G401.6 (cell line): ENCODE data around the gene TMEM151B.

Experiments used
- FAIRE-seq: peaks from 2 replicates; lab custom pipeline; 2012; peaks lifted over from hg19 to GRCh38; lab: Jason Lieb, UNC

The TMEM151B gene

GRCh38 chr6:44278774-44279697, 8.8 kb downstream of the TMEM151B start:
- no peak for FAIRE-seq

- no peak for FAIRE-seq
These were observed 13.9 kb downstream of the TMEM151B start for GRCh38 chr6:44284121-44284520.

- FAIRE-seq = no peak
These were observed 14.6 kb downstream of the TMEM151B start for GRCh38 chr6:44284867-44285266.

GRCh38 chr6:44285552-44286284, 15.5 kb downstream of the TMEM151B start:
- no peak for FAIRE-seq

GRCh38 chr6:44286285-44286565, 16.0 kb downstream of the TMEM151B start:
- FAIRE-seq = no peak

- FAIRE-seq = no peak
These were observed 16.5 kb downstream of the TMEM151B start for GRCh38 chr6:44286747-44287146.

GRCh38 chr6:44289726-44290260, 19.5 kb downstream of the TMEM151B start:
- FAIRE-seq = no peak

GRCh38 chr6:44291841-44292240, 21.6 kb downstream of the TMEM151B start:
- FAIRE-seq = no peak

GRCh38 chr6:44292661-44293365, 22.6 kb downstream of the TMEM151B start:
- no peak for FAIRE-seq

- FAIRE-seq = no peak
These were observed 24.9 kb downstream of the TMEM151B start for GRCh38 chr6:44294832-44295791.

GRCh38 chr6:44297063-44298038, 27.1 kb downstream of the TMEM151B start:
- FAIRE-seq = no peak

GRCh38 chr6:44298055-44298803, 28.0 kb downstream of the TMEM151B start:
- FAIRE-seq = no peak

GRCh38 chr6:44298864-44299263, 28.6 kb downstream of the TMEM151B start:
- no peak for FAIRE-seq

- FAIRE-seq = no peak
These were observed 30.1 kb downstream of the TMEM151B start for GRCh38 chr6:44300292-44300823.

GRCh38 chr6:44301106-44301505, 30.9 kb downstream of the TMEM151B start:
- no peak for FAIRE-seq

GRCh38 chr6:44301782-44302564, 31.7 kb downstream of the TMEM151B start:
- FAIRE-seq = no peak

GRCh38 chr6:44302856-44303255, 32.6 kb downstream of the TMEM151B start:
- no peak for FAIRE-seq

GRCh38 chr6:44303842-44304241, 33.6 kb downstream of the TMEM151B start:
- FAIRE-seq = no peak
